ENCODE results near the gene FBLN2.

DNA sequence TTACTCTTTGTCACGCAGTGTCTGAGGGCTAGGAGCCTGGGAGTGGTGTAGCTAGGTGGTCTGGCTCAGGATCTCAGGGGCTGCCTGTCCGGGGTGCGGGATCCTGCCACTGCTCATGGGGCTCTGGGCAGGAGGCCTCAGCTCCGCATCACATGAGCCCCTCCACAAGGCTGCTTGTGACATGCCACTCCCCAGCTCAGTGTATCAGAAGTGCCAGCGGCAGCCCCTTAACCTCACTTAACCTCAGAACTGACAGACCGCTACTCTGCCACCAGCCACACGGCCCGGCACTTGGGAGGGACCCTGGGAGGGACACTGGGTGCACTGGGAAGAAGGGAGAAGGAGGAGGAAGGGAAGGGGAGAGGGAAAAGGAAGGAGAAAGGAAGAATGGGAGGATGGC is 87.9 kb downstream of the FBLN2 start:
- TF ChIP-seq KAT2A (conservative IDR thresholded peaks at IDR 0.05; ENCODE audit: control insufficient read depth, low read depth, low read length) = no peak
- TF ChIP-seq RAD21 (IDR thresholded peaks at IDR 0.05; ENCODE audit: insufficient read depth, low read depth, low read length) = no peak
- no peak for TF ChIP-seq POLR2AphosphoS2 (IDR thresholded peaks at IDR 0.05; ENCODE audit: low read depth, low read length)
- no peak for TF ChIP-seq CHD2 (IDR thresholded peaks at IDR 0.05; ENCODE audit: borderline replicate concordance, low read depth, low read length)
- no peak for TF ChIP-seq SMC3 (IDR thresholded peaks at IDR 0.05; ENCODE audit: borderline replicate concordance, low read length)
- no peak for TF ChIP-seq EZH2 (IDR thresholded peaks at IDR 0.05; ENCODE audit: borderline replicate concordance, control insufficient read depth, low read depth, low read length)
- no peak for TF ChIP-seq TAF1 (IDR thresholded peaks at IDR 0.05; ENCODE audit: borderline replicate concordance, low read depth, low read length)
- no peak for TF ChIP-seq HDGF (IDR thresholded peaks at IDR 0.05)
- TF ChIP-seq YY1 (IDR thresholded peaks at IDR 0.05; ENCODE audit: low read depth, low read length) = no peak

Measured in GM12878 (cell line).